Stimulated activated naive CD8-positive, alpha-beta T cell treated with anti-CD3 and anti-CD28 coated beads, Interleukin-15, Interleukin-2, amounts not matched to agents 100 ng/mL and 50 ng/mL, for 24 hours (primary cell): Measurements from ENCODE around the gene EEF1AKMT1.
A peak's percentile ranks its signal among the peaks of the same experiment; 100 is the strongest.

ENCODE experiments used
- H3K27ac Mint-ChIP-seq: one replicate; pipeline ENCODE4 v1.8.0; 2021; ENCODE audit warnings: mild to moderate bottlenecking, mixed read lengths
- H3K27me3 Mint-ChIP-seq: one replicate; pipeline ENCODE4 v1.8.0; 2021; ENCODE audit warnings: mixed read lengths
- H3K36me3 Mint-ChIP-seq: one replicate; pipeline ENCODE4 v1.8.0; 2021; ENCODE audit warnings: low read depth, mixed read lengths
- H3K4me1 Mint-ChIP-seq: one replicate; pipeline ENCODE4 v1.8.0; 2021; ENCODE audit warnings: low read depth, mixed read lengths
- H3K4me3 Mint-ChIP-seq: one replicate; pipeline ENCODE4 v1.8.0; 2021; ENCODE audit warnings: mild to moderate bottlenecking, mixed read lengths
- H3K9me3 Mint-ChIP-seq: one replicate; pipeline ENCODE4 v1.8.0; 2021; ENCODE audit warnings: mixed read lengths

EEF1AKMT1 gene

GRCh38 chr13:20789665-20790064 is 15.9 kb upstream of the EEF1AKMT1 start:
- no peak overlapping the region for H3K27ac Mint-ChIP-seq
- H3K36me3 Mint-ChIP-seq: peaks cover 62% of the 10 kb centered on the region
- H3K4me1 Mint-ChIP-seq: no peaks in the 10 kb centered on the region
- H3K4me3 Mint-ChIP-seq: no peak overlapping the region
- H3K9me3 Mint-ChIP-seq: no peaks in the 10 kb centered on the region
- H3K27me3 Mint-ChIP-seq: no peaks in the 10 kb centered on the region

- Mint-ChIP-seq H3K4me1 (no peaks in the 10 kb centered on the region), H3K36me3 (peaks cover 62% of the 10 kb centered on the region), H3K27ac (no peak overlapping the region), H3K9me3 (no peaks in the 10 kb centered on the region), H3K4me3 (no peak overlapping the region), H3K27me3 (no peaks in the 10 kb centered on the region)
Observed at GRCh38 chr13:20788312-20788711, 14.6 kb upstream of the EEF1AKMT1 start.

DNA sequence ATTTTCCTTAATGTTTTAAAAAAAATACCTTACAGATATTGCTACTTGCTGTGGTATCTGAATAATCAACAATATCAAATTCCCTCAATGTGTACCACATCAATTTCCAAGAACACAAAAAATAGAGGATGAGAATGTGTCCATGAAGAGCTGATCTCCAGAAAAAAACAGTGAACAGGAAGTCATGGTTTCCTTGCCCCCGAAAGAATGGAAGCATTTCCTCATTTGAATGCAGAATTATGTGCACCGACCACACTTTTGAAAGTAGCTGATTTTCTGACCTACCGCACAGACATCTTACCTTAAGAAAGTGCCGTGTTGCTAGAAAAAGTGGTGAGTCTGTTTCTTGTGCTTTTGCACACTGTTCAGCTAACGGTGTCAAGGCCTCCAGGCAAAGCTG is 13.4 kb upstream of the EEF1AKMT1 start:
- Mint-ChIP-seq H3K4me1 (no peaks in the 10 kb centered on the region), H3K27ac (no peak overlapping the region), H3K36me3 (peaks cover 70% of the 10 kb centered on the region), H3K9me3 (no peaks in the 10 kb centered on the region), H3K4me3 (no peak overlapping the region), H3K27me3 (no peaks in the 10 kb centered on the region)

DNA sequence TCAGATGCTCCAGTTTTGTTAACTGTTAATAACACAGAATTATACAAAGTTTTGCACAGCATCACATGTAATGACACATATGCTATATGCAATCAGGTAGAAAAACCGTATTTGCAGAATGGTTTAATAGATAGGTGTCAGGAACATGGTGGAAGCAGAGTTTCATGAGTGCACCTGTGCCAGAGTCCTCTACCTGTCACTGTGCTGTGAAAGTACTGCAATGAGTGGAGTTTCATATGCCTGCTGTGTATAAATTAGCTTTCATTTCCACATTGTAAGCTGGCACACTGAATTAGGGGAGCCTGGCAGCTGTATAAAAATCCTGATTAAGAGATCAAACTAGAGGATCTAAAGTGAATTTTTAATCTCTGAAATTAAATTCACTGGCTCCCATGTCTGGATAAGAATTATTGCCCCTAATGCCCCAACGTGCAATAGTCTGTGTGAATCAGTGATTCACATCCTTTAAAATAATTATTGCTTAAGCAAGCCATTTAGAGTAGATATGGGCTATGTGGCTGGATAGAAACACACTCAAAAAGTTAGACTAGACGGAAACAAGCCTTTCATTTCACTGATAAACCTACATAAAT is 8.5 kb upstream of the EEF1AKMT1 start:
- no peak overlapping the region for H3K27ac Mint-ChIP-seq
- no peaks in the 10 kb centered on the region for H3K4me1 Mint-ChIP-seq
- H3K27me3 Mint-ChIP-seq: no peaks in the 10 kb centered on the region

DNA sequence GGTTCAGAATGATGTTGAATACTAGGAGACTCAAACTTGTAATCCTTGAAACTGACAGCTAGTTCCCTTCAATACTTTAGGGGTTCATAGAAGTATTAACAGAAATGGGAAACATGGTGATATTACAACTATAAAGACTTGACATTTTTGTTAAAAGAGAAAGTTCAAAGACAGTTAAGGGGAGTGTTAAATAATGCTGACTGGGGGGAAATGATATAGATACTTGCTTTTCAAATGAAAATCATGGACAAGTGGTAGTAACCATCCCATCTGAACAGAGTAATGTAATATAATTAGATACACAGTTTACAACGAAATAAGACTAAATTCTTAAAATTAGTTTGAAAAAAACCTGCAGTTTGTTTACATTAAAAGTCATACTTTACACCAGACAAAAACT is 6.6 kb upstream of the EEF1AKMT1 start:
- no peaks in the 10 kb centered on the region for H3K27me3 Mint-ChIP-seq
- peaks cover 61% of the 10 kb centered on the region for H3K36me3 Mint-ChIP-seq
- H3K27ac Mint-ChIP-seq: no peak overlapping the region
- no peak overlapping the region for H3K4me3 Mint-ChIP-seq
- peaks cover 4% of the 10 kb centered on the region for H3K4me1 Mint-ChIP-seq
- no peaks in the 10 kb centered on the region for H3K9me3 Mint-ChIP-seq

More for the DNA sequence above, 8.5 kb upstream of the EEF1AKMT1 start:
- Mint-ChIP-seq H3K9me3 (no peaks in the 10 kb centered on the region), H3K36me3 (peaks cover 66% of the 10 kb centered on the region), H3K4me3 (no peak overlapping the region)

- Mint-ChIP-seq H3K9me3 (no peaks in the 10 kb centered on the region), H3K27ac (no peak overlapping the region), H3K27me3 (no peaks in the 10 kb centered on the region), H3K4me3 (no peak overlapping the region), H3K4me1 (peaks cover 13% of the 10 kb centered on the region), H3K36me3 (peaks cover 68% of the 10 kb centered on the region)
Observed at GRCh38 chr13:20779405-20779804, 5.6 kb upstream of the EEF1AKMT1 start.

GRCh38 chr13:20778311-20778710 is 4.5 kb upstream of the EEF1AKMT1 start:
- Mint-ChIP-seq H3K4me3 (no peak overlapping the region), H3K4me1 (peaks cover 21% of the 10 kb centered on the region), H3K27me3 (no peaks in the 10 kb centered on the region), H3K36me3 (peaks cover 63% of the 10 kb centered on the region), H3K9me3 (no peaks in the 10 kb centered on the region), H3K27ac (no peak overlapping the region)

- Mint-ChIP-seq H3K4me3 (no peak overlapping the region), H3K36me3 (peaks cover 59% of the 10 kb centered on the region), H3K4me1 (peaks cover 32% of the 10 kb centered on the region), H3K27ac (no peak overlapping the region), H3K27me3 (no peaks in the 10 kb centered on the region), H3K9me3 (no peaks in the 10 kb centered on the region)
Observed at GRCh38 chr13:20776751-20777150, 3.0 kb upstream of the EEF1AKMT1 start.

GRCh38 chr13:20775961-20776360 is 2.2 kb upstream of the EEF1AKMT1 start:
- H3K27me3 Mint-ChIP-seq: no peaks in the 10 kb centered on the region
- no peaks in the 10 kb centered on the region for H3K9me3 Mint-ChIP-seq
- H3K4me3 Mint-ChIP-seq: no peak overlapping the region
- peaks cover 58% of the 10 kb centered on the region for H3K36me3 Mint-ChIP-seq
- peaks cover 38% of the 10 kb centered on the region for H3K4me1 Mint-ChIP-seq
- no peak overlapping the region for H3K27ac Mint-ChIP-seq

- Mint-ChIP-seq H3K4me1 (peaks cover 49% of the 10 kb centered on the region), H3K9me3 (peaks cover 3% of the 10 kb centered on the region), H3K4me3 (peak overlapping the region; percentile 94), H3K27me3 (no peaks in the 10 kb centered on the region), H3K27ac (peak overlapping the region; percentile 36), H3K36me3 (peaks cover 66% of the 10 kb centered on the region)
Observed at GRCh38 chr13:20774746-20775145, 985 bp upstream of the EEF1AKMT1 start.

GRCh38 chr13:20772401-20773131 is 1.2 kb downstream of the EEF1AKMT1 start:
- peak overlapping the region; percentile 94 for H3K4me3 Mint-ChIP-seq
- peaks cover 60% of the 10 kb centered on the region for H3K4me1 Mint-ChIP-seq
- peak overlapping the region; percentile 99 for H3K27ac Mint-ChIP-seq
- H3K9me3 Mint-ChIP-seq: peaks cover 21% of the 10 kb centered on the region
- no peaks in the 10 kb centered on the region for H3K27me3 Mint-ChIP-seq
- peaks cover 80% of the 10 kb centered on the region for H3K36me3 Mint-ChIP-seq

DNA sequence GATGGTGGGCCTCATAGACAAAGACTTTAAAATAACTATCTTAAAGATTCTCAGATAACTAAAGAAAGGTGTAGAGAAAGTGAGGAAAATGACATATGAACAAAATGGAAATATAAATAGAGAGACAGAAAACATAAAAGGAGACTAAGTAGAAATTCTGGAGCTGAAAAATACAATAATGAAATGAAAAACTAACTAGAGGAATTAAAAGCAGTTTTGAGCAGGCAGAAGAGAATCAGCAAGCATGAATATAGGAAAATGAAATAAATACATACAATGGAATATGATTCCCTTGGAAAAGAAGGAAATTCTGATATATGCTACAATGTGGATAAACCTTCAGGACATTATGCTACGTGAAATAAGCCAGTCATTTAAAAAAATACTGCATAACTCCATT is 3.9 kb downstream of the EEF1AKMT1 start:
- Mint-ChIP-seq H3K4me1 (peaks cover 52% of the 10 kb centered on the region), H3K27ac (peak overlapping the region; percentile 29), H3K4me3 (peak overlapping the region; percentile 4), H3K9me3 (peaks cover 25% of the 10 kb centered on the region), H3K36me3 (peaks cover 71% of the 10 kb centered on the region), H3K27me3 (no peaks in the 10 kb centered on the region)

DNA sequence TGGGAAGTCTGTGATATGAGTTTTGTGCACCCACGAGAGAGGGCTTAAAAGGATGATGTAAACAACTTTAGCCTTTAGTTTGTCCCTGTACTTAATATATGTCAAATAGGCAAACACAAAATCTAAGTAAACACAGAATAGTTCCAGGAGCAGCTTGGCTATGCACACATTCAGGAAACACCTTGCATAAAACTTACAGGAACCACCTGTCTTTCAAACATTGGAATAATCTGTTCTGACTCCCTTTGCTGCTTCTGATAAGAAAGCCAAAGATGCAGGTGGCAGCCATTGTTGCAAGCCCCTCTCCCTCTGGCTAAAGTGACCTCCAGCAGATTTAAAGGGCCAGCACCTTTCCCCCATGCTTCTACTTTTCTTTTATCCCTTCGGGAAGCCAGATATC is 4.7 kb downstream of the EEF1AKMT1 start:
- Mint-ChIP-seq H3K4me3 (no peak overlapping the region), H3K36me3 (peaks cover 68% of the 10 kb centered on the region), H3K4me1 (peaks cover 45% of the 10 kb centered on the region)

DNA sequence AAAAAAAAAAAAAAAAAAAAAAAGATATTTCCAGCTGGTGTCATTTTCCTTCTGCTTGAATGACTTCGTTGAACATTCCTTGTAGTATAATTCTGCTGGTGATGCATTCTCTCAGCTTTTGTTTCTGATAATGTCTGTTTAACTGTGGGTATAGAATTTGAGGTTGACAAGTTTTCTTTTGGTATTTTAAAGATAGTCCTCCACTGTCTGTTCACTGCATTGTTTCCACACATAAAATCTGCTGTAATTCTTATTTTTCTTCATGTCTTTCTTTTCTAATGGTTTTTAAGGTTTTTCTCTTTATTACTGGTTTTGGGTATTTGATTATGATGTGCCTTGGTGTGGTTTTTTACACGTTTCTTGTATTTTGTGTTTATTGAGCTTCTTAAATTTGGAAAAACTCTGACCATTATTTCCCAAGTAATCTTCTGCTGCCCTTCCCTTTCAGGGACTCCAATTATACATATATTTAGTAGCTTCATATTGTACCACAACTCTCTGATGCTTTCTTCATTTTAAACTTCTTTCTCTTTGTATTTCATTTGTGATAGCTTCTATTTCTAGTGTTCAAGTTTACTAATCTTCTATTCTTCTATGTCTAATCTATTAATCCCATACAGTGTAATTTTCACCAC is 6.3 kb downstream of the EEF1AKMT1 start:
- Mint-ChIP-seq H3K9me3 (peaks cover 25% of the 10 kb centered on the region), H3K27me3 (no peaks in the 10 kb centered on the region), H3K27ac (no peak overlapping the region), H3K36me3 (peaks cover 59% of the 10 kb centered on the region), H3K4me3 (no peak overlapping the region), H3K4me1 (peaks cover 32% of the 10 kb centered on the region)

More for the DNA sequence above, 4.7 kb downstream of the EEF1AKMT1 start:
- Mint-ChIP-seq H3K9me3 (peaks cover 25% of the 10 kb centered on the region), H3K27ac (no peak overlapping the region), H3K27me3 (no peaks in the 10 kb centered on the region)

GRCh38 chr13:20760872-20761271 is 12.9 kb downstream of the EEF1AKMT1 start:
- no peak overlapping the region for H3K4me3 Mint-ChIP-seq
- peaks cover 4% of the 10 kb centered on the region for H3K9me3 Mint-ChIP-seq
- peaks cover 26% of the 10 kb centered on the region for H3K36me3 Mint-ChIP-seq
- no peaks in the 10 kb centered on the region for H3K27me3 Mint-ChIP-seq
- H3K4me1 Mint-ChIP-seq: no peaks in the 10 kb centered on the region
- H3K27ac Mint-ChIP-seq: no peak overlapping the region
